ENCODE data around the gene TMOD3.

The TMOD3 gene

GRCh38 chr15:51912528-51912927 is 83.1 kb downstream of the TMOD3 start:
- H3K27ac ChIP-seq (ENCODE audit: extremely low read depth, low read depth, low read length): no peak overlapping the region
- TF ChIP-seq ZNF24 (tag by site-specific recombination; IDR thresholded peaks at IDR 0.05) (no peak), ZNF664 (tag by site-specific recombination; IDR thresholded peaks at IDR 0.05) (no peak), ZNF23 (tag by site-specific recombination; IDR thresholded peaks at IDR 0.05; ENCODE audit: borderline replicate concordance) (no peak), ZNF239 (tag by site-specific recombination; IDR thresholded peaks at IDR 0.05) (no peak), ZNF280D (tag by site-specific recombination; IDR thresholded peaks at IDR 0.05) (no peak), ZNF558 (tag by site-specific recombination; IDR thresholded peaks at IDR 0.05) (no peak), ZNF501 (tag by site-specific recombination; IDR thresholded peaks at IDR 0.05) (no peak), ZNF776 (tag by site-specific recombination; IDR thresholded peaks at IDR 0.05; ENCODE audit: borderline replicate concordance) (no peak), ZBTB1 (tag by site-specific recombination; IDR thresholded peaks at IDR 0.05) (no peak), GLIS1 (tag by site-specific recombination; IDR thresholded peaks at IDR 0.05) (no peak), ZNF660 (tag by site-specific recombination; IDR thresholded peaks at IDR 0.05) (no peak)
- H3K4me1 ChIP-seq (ENCODE audit: control insufficient read depth, insufficient read depth, low read length): no peaks in the 10 kb centered on the region
- CTCF ChIA-PET: interaction anchor here (0.6 to 1.6 kb wide), 2 partner anchors 24 to 30 kb away, joined by 4 read pairs; no protein-coding TSS in a partner anchor
- H3K36me3 ChIP-seq (ENCODE audit: control insufficient read depth in 2 of 2, insufficient read depth in 1 of 2, low read length in 2 of 2): peaks cover 3 to 9% of the 10 kb centered on the region in 2 experiments; a peak in 2 of 3 replicates
- POLR2A ChIA-PET: no interaction called here
- no peak overlapping the region for H3K4me3 ChIP-seq (ENCODE audit: low read depth, low read length)
- H3K9me3 ChIP-seq (ENCODE audit: control insufficient read depth, insufficient read depth, low read depth, low read length): no peaks in the 10 kb centered on the region

- POLR2A ChIA-PET: no interaction called here
Measured at GRCh38 chr15:51917493-51917892, 88.0 kb downstream of the TMOD3 start.

More at GRCh38 chr15:51917493-51917892, 88.0 kb downstream of the TMOD3 start:
- Histone ChIP-seq H3K4me1 (ENCODE audit: control insufficient read depth, insufficient read depth, low read length) (no peaks in the 10 kb centered on the region), H3K36me3 (ENCODE audit: control insufficient read depth in 2 of 2, insufficient read depth in 1 of 2, low read length in 2 of 2) (peaks cover 3 to 15% of the 10 kb centered on the region in 2 experiments; a peak in 2 of 3 replicates), H3K4me3 (ENCODE audit: low read depth, low read length) (no peak overlapping the region), H3K9me3 (ENCODE audit: control insufficient read depth, insufficient read depth, low read depth, low read length) (no peaks in the 10 kb centered on the region), H3K27ac (ENCODE audit: extremely low read depth, low read depth, low read length) (no peak overlapping the region)
- TF ChIP-seq BCL11A (tag by site-specific recombination; IDR thresholded peaks at IDR 0.05; ENCODE audit: low read depth): no peak
- no peak for TF ChIP-seq PRDM1 (tag by site-specific recombination; IDR thresholded peaks at IDR 0.05)
- TF ChIP-seq CTCF (tag by site-specific recombination; IDR thresholded peaks at IDR 0.05): peak; percentile 40; the same call in 1 of the 2 replicates
- CTCF ChIA-PET: interaction anchor here (0.6 to 1.5 kb wide), 19 partner anchors 8 to 835 kb away, joined by 3 to 7 read pairs (median 4); no protein-coding TSS in a partner anchor

Measured in HEK293 (cell line).